ENCODE measurements around the gene BCR.

The BCR gene

DNA sequence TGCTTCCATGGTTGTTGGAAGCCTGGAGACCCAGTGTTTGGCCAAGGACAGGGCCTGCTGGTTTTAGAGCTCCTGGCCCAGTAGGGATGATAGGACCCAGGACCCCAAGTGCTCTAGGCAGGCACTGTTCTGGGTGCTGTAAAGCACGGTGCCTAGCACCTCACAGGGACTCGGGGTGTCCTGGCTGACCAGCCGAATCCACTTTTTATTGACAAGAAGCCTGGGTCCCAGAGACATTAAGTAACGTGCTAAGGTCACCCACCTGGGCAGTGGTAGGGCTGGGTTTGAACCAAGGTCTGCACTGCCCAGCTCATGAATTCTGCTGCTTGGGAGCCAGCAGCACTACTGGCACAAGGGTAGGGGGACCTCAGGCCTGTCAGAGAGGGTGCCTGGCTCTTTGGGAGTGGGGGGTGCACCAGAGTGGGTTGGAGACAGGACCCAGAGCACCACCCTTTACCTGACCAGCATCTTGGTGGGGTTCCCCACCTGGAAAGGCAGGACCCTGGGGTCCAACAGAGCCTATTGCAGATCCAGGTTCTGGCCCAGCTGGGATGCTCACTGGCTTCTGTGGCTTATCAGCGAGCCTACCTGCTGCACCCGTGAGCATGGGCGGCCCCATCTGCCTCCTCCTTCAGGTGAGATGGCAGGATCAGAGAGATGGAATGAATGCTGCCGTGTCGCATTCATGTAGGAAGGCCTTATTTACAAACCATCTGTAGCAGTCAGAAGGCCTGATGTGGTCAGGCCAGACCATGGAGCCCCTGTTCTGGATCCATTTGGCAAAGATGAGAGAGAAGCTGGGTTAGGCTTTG is 52.0 kb downstream of the BCR start:
- DNase-seq (ENCODE audit: low read depth), result no peak

DNA sequence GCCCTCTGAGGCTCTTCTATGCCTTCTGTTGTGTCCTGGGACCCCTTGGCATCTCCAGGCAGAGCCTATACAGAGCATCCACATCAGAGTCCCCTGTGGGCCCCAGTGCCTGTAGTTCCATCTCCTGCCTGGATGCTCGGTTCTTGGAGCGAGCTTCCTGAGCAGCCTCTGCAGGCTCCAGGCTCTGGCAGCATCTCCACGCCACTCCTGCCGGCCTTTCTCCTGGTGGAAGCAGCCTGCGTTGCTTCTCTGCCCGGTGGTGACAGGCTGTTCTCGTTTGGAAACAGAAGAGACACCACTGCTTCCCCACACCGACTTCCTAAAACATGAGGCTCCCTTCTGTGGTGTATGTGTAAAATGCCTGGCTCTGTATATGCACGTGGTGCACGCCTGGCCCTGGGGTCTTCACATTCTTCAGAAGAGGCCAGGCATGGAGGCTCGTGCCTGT is 52.8 kb downstream of the BCR start:
- DNase-seq (ENCODE audit: low read depth), result no peak

DNA sequence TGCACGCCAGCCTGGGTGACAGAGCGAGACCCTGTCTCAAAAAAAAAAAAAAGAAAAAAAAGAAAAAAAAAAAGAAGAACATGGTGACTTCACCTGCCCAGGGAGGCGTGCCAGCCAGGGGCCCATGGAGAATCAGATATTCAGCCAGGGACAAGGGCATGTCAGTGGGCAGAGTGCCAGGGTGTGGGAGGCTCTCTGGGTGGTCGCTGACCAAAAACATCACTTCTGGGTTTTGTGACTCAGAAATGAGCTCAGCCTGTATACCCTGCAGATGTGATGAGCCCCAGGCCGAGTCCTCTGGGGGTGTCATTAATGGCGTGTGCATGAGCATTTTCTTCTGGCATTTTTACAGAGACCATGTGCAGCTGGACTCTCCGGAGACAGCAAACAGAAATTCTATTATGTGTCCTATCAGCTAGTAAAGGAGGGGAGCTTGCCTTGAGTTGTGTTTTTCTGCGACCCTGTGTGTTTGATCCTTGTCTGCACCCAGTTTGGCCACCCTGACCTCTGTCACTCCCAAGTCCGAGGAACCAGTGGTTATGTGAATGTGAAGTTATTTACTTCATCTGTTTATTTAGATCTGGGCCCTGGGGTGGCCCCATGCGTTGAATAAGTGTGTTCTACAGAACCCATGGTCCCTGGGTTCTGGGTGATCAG is 53.6 kb downstream of the BCR start:
- DNase-seq (ENCODE audit: low read depth), result no peak

DNA sequence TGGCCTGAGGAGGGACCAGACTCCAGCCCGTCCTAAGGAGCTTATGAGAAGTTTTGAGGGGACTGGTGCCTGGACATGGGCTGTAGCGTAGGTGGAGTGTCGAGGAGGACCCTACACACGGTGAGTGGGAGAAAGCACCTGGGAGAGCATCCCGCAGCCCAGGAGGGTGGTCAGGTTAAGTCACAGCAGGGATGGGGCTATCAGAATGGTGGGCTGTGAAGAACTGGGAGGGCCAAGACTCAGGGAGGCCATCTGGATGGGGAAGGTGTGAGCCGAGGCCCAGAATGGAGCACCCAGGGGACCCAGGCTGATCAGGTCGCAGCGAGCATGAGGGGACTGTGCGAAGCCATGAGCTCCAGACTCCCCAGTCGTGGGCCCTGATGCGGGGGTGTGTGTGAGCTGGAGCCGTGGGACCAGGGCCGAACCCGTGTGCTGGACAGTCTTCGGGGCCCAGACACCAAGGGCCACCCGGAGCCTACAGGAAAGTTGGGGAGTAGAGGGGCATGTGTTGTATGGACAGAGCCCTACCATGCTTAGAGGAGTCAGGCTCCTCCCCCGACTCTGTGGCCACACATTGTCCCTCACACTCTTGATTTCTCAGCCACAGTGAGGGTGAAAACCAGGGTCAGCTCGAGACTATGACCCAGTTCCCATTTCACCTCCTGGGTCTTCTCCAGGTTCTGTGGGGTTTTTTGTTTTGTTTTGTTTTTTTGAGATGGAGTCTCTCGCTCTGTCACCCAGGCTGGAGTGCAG is 54.3 kb downstream of the BCR start:
- DNase-seq (ENCODE audit: low read depth), result no peak

DNA sequence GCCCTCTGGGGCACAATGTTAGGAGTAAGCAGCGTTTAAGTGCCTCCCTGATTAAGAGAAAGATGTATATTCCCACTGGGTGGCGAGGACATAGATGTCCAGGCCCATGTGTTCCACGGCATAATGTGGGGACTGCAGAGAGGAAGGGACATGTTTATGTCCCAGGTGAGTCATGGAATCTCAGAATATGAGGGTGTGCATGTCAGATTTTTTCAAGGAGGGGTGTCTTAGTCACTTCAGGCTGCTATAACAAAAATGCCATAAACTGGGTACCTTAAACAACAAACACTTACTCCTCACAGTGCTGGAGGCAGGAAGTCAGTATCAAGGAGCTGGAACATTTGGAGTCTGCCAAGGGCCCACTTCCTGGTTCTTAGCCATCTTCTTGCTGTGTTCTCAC is 55.1 kb downstream of the BCR start:
- DNase-seq (ENCODE audit: low read depth), result no peak

DNA sequence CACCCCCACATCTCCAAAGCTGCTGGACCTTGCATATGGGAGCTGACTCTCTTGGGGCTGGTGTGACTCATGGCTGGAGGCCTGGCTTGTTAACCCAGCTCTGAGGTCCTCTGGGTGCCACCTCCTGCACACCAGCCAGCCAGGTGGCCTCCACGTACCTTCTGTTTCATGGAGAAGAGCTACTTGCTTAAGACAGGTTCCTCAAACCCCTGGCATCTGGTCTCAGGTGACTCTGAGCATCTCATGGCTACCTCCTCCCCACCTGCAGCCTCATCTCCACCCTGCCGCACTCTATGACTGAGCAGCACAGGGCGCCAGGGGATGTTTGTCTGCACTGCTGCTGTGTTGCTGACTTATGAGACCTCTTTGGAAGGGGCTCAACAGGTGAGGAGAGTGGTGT is 55.7 kb downstream of the BCR start:
- DNase-seq (ENCODE audit: low read depth), result no peak

DNA sequence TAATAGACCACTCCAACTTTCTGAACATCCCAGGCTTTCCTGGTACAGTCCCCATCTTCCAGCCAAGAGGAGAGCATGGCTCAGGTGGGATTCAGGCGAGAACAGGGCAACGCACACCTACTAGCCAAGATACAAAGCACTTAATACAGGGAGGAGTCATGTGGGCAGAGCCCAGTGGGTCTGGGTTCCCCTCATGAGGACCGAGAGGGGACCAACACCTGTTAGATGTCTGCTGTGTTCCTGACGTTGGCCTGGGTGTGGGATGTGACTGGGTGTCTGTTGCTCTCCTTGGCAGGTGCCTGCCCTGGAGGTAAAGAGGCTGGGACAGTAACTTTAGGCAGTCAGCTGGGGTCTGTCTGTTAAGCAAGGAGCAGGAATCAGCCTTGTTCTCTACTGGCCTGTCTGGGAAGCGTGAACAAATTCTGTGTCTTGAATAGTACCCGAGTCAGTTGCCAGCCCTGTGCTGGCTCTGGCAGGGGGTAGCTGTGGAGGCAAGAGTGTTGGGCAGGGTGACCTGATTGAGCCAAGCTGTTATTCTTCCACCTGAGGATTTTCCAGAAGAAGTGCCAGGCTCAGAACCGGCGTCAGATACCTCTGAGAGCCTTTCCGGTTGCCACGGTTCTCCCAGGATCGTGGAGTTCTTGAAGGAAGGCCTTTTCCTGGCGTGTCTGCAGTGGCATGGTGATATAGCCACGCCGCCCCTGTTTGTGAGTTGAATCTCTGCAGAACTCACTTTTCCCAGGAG is 56.3 kb downstream of the BCR start:
- no peak for DNase-seq (ENCODE audit: low read depth)

DNA sequence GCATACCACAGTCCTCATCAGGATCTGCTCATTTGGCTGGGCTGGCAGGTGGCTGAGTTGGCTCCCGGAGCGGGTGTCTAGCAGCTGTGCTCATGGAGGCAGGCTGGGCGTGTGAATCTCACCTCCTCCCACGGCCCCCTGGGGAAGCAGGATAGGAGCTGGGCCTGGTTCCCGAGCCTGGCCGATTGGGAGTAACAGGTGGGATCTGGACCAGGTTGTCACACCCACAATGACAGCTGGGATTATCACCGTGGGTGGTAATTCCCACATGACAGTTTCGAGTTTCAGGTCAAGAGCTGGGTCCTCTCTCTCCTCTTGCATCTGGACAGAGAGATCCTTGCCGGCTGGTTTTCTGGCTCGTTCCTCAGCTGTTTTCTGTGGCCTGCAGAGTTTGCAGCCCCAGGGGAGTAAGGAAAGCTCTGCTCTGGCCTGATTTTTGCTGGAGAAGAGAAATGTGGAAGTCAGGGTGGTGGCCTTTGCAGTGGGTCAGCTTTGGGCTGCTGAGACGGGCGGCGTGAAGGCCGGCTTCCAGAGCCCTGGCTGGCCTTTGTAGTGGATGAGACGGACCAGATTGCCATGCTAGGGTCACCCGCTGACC is 57.0 kb downstream of the BCR start:
- DNase-seq (ENCODE audit: low read depth), result no peak

DNA sequence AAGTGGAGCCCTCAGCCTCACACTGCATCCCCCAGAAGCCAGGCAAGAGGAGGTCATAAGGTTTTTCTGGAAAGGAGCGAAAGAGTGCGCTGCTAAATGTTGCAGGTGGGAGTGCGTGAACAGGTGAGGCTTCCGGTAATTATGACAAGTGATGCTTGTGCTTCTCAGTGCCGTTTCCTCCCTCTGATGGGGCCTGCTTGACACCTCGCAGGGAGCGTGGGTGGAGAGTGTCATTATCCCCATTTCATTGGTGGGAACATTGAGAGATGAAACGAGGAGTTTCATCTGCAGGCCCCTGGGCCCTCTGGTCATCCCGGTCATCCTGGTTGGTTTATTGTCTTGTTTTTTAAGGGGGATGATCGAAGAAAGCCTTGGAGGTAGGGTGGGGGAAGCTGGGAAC is 57.5 kb downstream of the BCR start:
- DNase-seq (ENCODE audit: low read depth), result peak; percentile 41

DNA sequence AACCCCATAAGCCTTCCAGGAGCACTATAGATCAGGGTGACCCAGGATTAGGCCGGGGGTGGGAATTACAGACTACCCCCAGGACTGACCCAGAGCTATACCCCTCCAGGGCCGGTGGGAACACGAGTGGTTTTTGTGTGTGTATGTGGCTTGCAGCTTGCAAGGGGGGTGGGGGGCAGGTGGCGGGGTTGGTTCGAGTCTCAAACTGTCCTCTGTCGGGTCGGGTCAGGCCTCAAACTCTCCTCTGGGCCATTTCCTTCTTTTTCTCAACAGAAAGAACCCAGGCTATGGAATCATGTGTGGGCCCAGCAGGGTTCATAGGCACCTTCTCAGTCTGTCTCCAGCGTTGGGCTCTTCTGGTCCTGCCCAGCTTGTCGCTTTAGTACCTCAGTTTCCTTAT is 58.4 kb downstream of the BCR start:
- no peak for DNase-seq (ENCODE audit: low read depth)

DNA sequence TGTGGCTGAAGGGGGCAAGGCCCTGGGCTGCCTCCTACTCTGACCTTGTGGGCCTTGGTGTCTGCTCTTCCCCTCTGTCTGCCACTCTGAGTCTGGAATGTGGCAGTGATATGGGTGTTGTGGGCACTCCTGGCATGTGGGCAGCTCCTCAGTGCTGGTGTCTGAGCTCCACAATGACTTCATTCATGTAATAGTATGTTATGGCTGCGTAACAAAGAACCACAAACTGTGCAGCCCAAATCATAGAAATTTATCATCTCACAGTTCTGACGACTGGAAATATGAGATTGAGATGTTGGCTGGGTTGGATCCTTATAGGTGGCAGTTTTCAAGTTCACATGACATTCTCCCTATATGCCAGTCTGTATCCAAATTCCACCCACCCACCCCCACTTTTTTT is 59.1 kb downstream of the BCR start:
- DNase-seq (ENCODE audit: low read depth), result no peak

DNA sequence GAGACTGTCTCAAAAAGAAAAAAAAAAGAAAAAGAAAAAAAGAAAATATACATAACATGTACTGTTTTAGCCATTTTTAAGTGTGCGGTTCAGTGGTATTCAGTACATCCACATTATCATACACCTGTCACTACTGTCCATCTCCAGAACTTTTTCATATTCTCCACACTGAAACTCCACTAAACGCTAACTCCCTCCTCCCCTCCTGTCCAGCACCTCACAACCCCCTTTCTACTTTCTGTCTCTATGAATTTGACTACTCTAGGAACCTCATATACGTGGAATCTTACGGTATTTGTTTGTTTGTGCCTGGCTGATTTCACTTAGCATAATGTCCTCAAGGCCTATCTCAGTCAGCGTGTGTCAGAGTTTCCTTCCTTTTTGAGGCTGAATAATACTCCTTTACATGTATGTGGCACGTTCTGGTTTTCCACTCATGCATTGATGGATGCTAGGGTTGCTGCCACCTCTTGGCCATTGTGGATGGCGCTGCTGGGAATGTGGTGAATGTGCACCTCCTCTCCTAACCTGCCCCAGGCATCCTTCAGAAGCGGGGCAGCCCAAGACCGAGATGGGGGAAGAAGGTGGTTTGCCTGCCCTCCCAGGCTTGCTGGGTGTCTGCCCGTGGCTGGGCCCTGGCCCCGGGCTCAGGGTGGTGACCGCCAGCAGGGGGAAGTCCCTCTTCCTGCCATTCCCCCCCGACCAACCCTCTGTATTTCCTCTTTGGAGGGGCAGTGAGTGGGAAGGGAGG is 60.5 kb downstream of the BCR start:
- no peak for DNase-seq (ENCODE audit: low read depth)

DNA sequence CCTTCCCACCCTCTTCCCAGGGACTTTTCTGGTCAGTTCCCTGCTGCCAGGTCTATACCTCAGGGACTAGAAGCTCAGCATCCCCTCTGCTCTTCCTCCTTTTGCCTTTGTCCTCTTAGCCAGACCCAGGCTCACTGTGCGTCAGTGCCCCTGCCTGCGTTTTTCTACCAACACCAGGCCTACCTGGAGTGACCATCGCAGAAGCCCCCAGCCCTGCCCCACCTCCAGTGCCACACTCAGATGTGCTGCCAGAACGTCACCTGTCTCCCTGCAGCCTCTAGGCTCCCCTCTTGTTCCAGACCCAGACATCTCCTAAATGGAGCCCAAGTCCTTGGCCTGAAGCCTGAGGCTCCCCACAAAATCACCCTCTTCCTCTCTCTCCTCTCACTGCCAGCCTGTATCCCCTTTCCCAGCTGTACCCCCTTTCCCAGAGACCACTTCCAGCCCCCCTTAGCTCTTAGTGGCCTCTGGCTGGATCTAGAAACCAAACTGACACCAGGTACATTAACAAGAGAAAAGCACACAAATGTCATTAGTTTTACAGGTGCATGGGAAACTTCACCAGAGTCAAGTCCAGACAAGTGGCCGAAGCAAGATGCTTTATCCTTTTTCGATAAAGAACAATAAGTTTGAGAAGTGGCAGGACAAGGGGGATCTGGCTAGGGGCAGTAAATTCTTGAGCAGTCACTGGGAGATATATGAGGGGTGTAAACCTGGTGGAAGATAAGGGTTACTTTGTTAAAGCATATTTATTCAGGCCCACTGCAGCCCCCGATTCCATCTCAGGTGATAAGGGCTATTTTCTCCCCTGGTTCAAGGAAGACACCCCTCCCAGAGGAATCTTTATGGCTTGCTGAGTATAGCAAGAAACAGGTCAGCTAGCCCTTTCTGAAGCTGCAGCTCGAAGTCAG is 61.5 kb downstream of the BCR start:
- no peak for DNase-seq (ENCODE audit: low read depth)

DNA sequence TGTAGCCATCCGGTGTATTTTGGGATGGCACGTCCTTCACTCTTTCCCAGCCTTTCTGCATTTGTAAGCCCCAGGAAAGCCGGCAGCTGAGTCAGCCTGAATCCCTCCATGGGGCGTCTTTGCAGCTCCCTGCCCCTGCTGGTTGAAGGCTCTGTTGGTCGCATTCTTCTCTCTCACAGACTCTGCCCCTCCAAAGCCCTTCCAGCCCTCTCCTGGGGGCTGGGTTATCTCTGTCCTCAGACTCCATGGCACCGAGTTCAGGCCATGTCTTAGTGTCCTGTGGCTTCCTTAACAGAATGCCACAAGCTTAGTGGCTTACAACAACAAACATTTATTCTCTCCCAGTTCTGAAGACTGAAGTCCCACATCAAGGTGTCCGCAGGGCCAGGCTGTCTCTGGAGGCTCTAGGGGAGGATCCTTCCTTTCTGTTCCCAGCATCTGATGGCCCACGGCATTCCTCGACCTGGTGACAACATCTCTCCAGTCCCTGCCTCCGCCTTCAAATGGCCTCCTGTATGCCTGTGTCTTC is 62.2 kb downstream of the BCR start:
- DNase-seq (ENCODE audit: low read depth), result no peak

DNA sequence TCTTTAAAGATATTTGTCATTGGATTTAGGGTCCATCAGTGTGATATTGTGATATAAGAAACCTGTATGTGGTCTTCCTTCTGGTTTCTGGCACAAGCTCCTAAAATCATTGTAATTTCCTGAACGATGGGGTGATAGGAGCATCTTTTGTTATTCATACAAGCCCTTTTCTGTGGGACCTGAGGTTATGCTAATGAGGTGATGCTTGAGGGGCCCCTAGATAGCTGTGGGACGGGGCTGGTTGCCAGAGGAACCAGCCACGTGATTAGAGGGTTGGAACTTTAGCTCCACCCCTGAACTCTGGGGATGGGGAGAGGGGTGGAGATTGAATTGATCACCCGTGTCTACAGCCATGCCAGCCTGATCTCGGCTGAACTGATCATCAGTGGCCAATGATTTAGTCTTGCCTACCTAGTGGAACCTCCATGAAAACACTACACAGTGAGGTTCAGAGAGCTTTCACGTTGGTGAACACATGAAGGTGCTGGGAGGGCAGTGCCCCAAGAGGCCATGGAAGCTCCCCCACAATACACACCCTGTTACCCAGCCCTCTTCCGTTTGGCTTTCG is 62.8 kb downstream of the BCR start:
- DNase-seq (ENCODE audit: low read depth), result peak; percentile 56

DNA sequence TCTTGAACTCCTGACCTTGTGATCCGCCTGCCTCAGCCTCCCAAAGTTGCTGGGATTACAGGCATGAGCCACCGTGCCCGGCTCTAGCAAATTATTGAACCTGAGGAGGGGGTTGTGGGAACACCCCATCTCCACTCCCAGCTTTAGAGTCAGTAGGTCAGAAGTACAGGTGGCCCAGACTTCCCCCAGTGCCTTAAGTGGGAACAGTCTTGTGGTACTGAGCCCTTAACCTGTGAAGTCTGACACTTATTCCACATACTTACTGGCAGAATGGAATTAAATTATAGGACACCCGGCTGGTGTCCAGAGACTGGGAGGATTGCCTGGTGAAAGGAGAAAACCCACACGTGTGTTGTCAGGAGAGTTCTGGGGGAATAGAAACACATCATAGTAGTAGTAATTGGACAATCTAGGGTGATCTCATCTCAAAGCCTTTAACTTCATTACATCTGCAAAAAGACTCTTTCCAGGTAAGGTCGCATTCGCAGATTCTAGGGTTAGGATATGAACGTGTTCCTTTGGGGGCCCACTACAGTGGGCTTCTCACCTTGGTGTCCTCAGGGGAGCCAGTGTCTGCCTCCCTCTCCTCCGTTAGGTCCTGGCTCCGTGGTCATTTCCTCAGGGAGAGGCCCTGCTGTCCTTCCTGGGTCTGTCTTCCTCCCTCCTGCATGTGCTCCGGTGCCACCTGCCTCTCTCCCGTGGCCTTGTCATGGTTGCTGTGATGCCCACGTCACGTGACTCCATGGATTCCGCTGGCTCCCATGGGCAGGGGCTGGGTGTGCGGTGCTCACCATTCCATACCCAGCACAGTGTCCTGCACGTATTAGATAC is 63.8 kb downstream of the BCR start:
- no peak for DNase-seq (ENCODE audit: low read depth)

DNA sequence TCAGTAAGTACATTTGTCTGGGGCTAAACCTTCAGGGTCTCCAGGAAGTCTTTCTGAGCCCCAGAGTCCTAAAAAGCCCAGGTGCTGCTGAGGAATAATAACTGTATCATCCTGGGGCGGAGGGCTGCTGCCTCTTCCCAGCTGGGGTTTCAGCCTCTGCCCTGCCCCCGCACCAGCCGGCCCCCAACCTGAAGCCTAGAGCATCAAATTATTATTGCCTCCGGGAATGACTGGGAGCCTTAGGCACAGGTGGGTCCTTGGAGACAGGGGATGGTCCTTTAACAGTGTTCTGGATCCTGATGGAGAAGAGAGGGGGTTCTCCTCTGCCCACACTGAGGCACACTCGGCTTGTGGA is 64.4 kb downstream of the BCR start:
- no peak for DNase-seq (ENCODE audit: low read depth)

DNA sequence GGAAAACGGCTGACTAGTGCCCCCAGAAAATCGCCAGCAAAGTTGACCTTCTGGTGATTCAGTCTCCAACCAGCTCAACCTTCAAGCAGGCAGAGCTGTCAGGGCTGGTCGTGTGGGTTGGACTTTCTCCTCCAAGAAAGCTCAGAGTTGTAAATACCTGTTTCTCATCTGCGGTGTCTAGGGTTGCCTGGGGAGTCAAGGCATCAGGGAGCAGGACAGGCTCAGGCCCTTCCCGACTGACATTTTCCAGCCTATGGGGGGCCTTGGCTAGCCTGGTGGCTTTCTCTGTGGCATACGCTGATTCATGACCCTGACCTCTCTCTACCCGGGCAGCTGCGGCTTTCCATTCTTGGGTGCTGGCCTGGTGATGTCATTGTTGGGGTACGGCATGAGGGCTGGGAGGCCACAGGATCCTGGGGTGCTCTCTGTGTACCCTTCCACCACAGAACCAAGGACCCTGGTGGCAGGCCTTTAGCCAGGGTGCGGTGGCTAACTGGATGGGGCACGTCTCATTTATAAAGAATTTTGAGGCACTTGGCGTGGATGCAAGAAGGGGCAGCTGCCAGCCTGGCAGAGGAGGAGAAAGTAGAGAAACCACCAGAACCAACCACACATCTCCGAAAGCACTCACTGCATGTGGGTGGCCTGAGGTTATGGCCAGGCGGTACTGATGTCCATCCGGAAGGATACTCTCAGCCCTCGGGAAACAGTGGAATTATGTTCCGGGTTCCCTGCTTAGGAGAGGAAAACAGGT is 64.9 kb downstream of the BCR start:
- DNase-seq (ENCODE audit: low read depth), result no peak
